Lower lobe of right lung (tissue), 2 donors: ENCODE results near the gene PTPRM. TPM values are rescaled to one million over a fixed set of nuclear protein-coding genes. Genes with fewer than 3 reads are reported as not detected.

ENCODE experiments used
- ATAC-seq, 2 donors: fragments of 200-7000 bp; cut with Tn5 transposase; one replicate each; pipeline ENCODE4 v1.9.1; 2020 to 2022; ENCODE audit warnings: mild to moderate bottlenecking in 2 of 2, moderate library complexity in 2 of 2
- DNase-seq: peaks from one replicate; pipeline ENCODE4 v3.0.0-alpha.2; 2020
- H3K27ac ChIP-seq: fragments of 200-600 bp; one replicate; pipeline ENCODE4 v1.8.0; 2022
- H3K27me3 ChIP-seq: fragments of 200-600 bp; one replicate; pipeline ENCODE4 v1.8.0; 2022; ENCODE audit warnings: low read depth
- H3K36me3 ChIP-seq: fragments of 200-600 bp; one replicate; pipeline ENCODE4 v1.8.0; 2022; ENCODE audit warnings: mild to moderate bottlenecking
- H3K4me1 ChIP-seq: fragments of 200-600 bp; one replicate; pipeline ENCODE4 v1.8.0; 2022
- H3K4me3 ChIP-seq: fragments of 200-600 bp; one replicate; pipeline ENCODE4 v1.8.0; 2022; ENCODE audit warnings: mild to moderate bottlenecking
- H3K9me3 ChIP-seq: fragments of 200-600 bp; one replicate; pipeline ENCODE4 v1.8.0; 2022
- CTCF ChIP-seq: fragments of 200-600 bp; IDR thresholded peaks from one replicate; pipeline ENCODE4 v1.8.0; 2022; ENCODE audit warnings: antibody characterized with exemption, mild to moderate bottlenecking
- intact Hi-C: fragments of 100-400 bp; cut with DNase I; formaldehyde crosslinking; loops from one replicate; pipeline ENCODE4 v1.11.0; 2022
- total RNA-seq: library from RNA; stranded (reverse); fragmentation: NEBNext Ultra II Directional; extraction: Animal tissue kit (Norgen Biotek cat#: 25700); gene quantifications from one replicate; pipeline ENCODE4 v1.2.1, GENCODE V29; 2021
- donor health status: DM: no; HTN: yes; CAD: no; lungs with severe emphysema.

PTPRM gene
- total RNA-seq, 1 donor from 2014 or later, result 85.2 TPM

DNA sequence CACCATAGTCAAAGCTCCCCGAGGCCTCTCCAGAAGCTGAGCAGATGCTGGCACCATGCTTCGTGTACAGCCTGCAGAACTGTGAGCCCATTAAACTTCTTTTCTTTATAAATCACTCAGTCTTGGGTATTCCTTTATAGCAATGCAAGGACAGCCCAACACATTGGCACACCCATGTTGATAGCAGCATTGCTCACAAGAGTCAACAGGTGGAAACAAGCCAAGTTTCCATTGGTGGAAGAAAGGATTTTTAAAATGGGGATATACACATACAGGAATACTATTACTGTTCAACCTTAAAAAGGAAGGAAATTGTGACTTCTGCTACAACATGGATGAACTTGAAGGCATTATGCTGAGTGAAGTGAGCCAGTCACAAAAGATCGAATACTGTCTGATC is 855.3 kb downstream of the PTPRM start:
- Histone ChIP-seq H3K27ac (no peak overlapping the region), H3K36me3 (no peaks in the 10 kb centered on the region), H3K4me1 (no peaks in the 10 kb centered on the region), H3K9me3 (no peaks in the 10 kb centered on the region), H3K4me3 (no peak overlapping the region), H3K27me3 (no peaks in the 10 kb centered on the region)
- intact Hi-C loops, result no loop called here
- ATAC-seq (no peak), DNase-seq (no peak)
- TF ChIP-seq CTCF, result no peak

DNA sequence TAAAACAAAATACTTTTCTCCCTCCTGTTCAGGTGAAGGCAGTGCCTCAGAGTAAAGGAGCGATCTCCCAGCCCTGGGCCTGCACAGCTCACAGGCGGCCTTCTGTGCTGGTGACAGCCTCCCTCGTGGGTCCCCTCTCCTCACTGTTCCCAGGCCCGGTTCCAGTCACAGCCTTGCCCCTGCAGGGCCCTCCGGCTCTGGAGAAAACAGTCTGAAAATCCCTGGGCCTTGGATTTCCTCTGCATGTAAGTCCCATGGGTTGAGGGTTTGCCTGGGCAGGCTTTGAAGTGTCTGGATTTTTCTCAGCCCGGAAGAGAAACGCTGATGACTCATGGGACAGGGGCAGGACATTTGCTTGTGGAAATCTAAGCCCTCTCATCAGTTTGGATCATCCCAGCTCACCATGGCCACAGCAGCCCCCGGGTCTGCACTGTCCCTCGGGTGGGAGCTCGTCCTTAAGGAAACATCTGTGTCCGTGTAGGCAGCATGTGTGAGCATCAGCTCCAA is 856.0 kb downstream of the PTPRM start:
- no peak for DNase-seq
- Histone ChIP-seq H3K4me1 (no peaks in the 10 kb centered on the region), H3K27me3 (no peaks in the 10 kb centered on the region), H3K36me3 (no peaks in the 10 kb centered on the region), H3K27ac (no peak overlapping the region), H3K9me3 (no peaks in the 10 kb centered on the region), H3K4me3 (no peak overlapping the region)
- peak in 1 of 2 donors; percentile 12 for ATAC-seq
- TF ChIP-seq CTCF, result no peak
- intact Hi-C loops, result no loop called here

DNA sequence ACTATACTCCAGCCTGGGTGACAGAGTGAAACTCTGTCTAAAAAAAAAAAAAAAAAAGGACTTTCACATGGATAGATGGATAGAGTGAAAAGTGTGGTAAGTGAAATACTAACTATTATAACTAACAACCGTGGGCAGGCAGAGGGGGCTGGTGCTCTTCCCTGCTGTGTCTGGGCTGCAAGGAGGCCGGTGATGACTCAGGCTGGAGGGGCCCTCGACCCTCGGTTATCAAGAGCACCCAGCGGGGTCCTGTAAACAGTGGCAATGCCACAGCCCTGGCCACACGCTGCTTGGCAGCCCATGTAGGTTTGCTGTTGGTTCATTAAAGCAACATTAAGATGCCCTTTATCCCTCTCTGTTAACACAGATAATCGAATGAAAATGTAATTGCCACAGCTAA is 857.4 kb downstream of the PTPRM start:
- Histone ChIP-seq H3K27me3 (no peaks in the 10 kb centered on the region), H3K27ac (no peak overlapping the region), H3K9me3 (no peaks in the 10 kb centered on the region), H3K4me3 (no peak overlapping the region), H3K4me1 (no peaks in the 10 kb centered on the region), H3K36me3 (no peaks in the 10 kb centered on the region)
- intact Hi-C loops, result no loop called here
- DNase-seq, result no peak
- no peak for TF ChIP-seq CTCF
- ATAC-seq, result no peak

- ATAC-seq (no peak), DNase-seq (no peak)
- Histone ChIP-seq H3K27ac (no peak overlapping the region), H3K36me3 (no peaks in the 10 kb centered on the region), H3K27me3 (no peaks in the 10 kb centered on the region), H3K9me3 (no peaks in the 10 kb centered on the region), H3K4me3 (no peak overlapping the region), H3K4me1 (no peaks in the 10 kb centered on the region)
- TF ChIP-seq CTCF, result no peak
- intact Hi-C loops, result no loop called here
These were observed 858.0 kb downstream of the PTPRM start for GRCh38 chr18:8424917-8425725.

GRCh38 chr18:8426401-8426800 is 859.3 kb downstream of the PTPRM start:
- peak; percentile 20 for TF ChIP-seq CTCF
- DNase-seq (no peak), ATAC-seq (no peak)
- Histone ChIP-seq H3K27me3 (no peaks in the 10 kb centered on the region), H3K4me1 (no peaks in the 10 kb centered on the region), H3K36me3 (no peaks in the 10 kb centered on the region), H3K27ac (no peak overlapping the region), H3K9me3 (no peaks in the 10 kb centered on the region), H3K4me3 (no peak overlapping the region)
- intact Hi-C loops, result no loop called here
